GM23338 (cell line): Measurements from ENCODE around the gene RCOR3. TPM values are rescaled to one million over a fixed set of nuclear protein-coding genes. Genes with fewer than 3 reads are reported as not detected.

Source experiments
- ATAC-seq: fragments of 200-7000 bp; cut with Tn5 transposase; 3 replicates; pipeline ENCODE4 v1.9.1; 2020
- DNase-seq: peaks from one replicate; pipeline ENCODE4 v3.0.0-alpha.2; 2015; ENCODE audit warnings: low spot score
- H2AFZ ChIP-seq: fragments of 200-600 bp; sonication (generic); 2 replicates; pipeline ENCODE4 v1.8.0; 2016; ENCODE audit warnings: antibody characterized with exemption, mild to moderate bottlenecking, moderate library complexity
- H3F3A ChIP-seq: fragments of 200-600 bp; sonication (generic); replicated peaks from 2 replicates; pipeline ENCODE4 v1.8.0; 2017; ENCODE audit warnings: antibody characterized with exemption, mixed run types, low read depth
- H3K27ac ChIP-seq: fragments of 200-600 bp; sonication (generic); 2 replicates; pipeline ENCODE4 v1.6.1; 2016; ENCODE audit warnings: low read depth
- H3K27me3 ChIP-seq: fragments of 200-600 bp; sonication (generic); 2 replicates; pipeline ENCODE4 v1.8.0; 2016; ENCODE audit warnings: mild to moderate bottlenecking, mixed run types, moderate library complexity; ENCODE audit not compliant: insufficient read depth
- H3K36me3 ChIP-seq: fragments of 200-600 bp; sonication (generic); 2 replicates; pipeline ENCODE4 v1.8.0; 2016; ENCODE audit warnings: mild to moderate bottlenecking; ENCODE audit not compliant: insufficient read depth
- H3K4me1 ChIP-seq: fragments of 200-600 bp; sonication (generic); 2 replicates; pipeline ENCODE4 v1.8.0; 2016; ENCODE audit warnings: mild to moderate bottlenecking, moderate library complexity; ENCODE audit not compliant: insufficient read depth
- H3K4me2 ChIP-seq: fragments of 200-600 bp; sonication (generic); 2 replicates; pipeline ENCODE4 v1.7.1; 2017; ENCODE audit warnings: mixed run types
- H3K4me3 ChIP-seq: fragments of 200-600 bp; sonication (generic); 2 replicates; pipeline ENCODE4 v1.6.1; 2016; ENCODE audit warnings: mixed run types
- H3K79me2 ChIP-seq: fragments of 200-600 bp; sonication (generic); replicated peaks from 2 replicates; pipeline ENCODE4 v1.8.0; 2017; ENCODE audit warnings: mild to moderate bottlenecking; ENCODE audit not compliant: insufficient read depth
- H3K9me2 ChIP-seq: fragments of 200-600 bp; sonication (generic); 2 replicates; pipeline ENCODE4 v1.8.0; 2017; ENCODE audit not compliant: insufficient read depth
- H4K20me1 ChIP-seq: fragments of 200-600 bp; sonication (generic); replicated peaks from 2 replicates; pipeline ENCODE4 v1.8.0; 2017; ENCODE audit warnings: mild to moderate bottlenecking; ENCODE audit not compliant: insufficient read depth
- H3K27ac Mint-ChIP-seq: 2 replicates; pipeline ENCODE4 v1.8.0; 2020; ENCODE audit warnings: inconsistent platforms, mild to moderate bottlenecking, moderate library complexity, mixed read lengths
- H3K27me3 Mint-ChIP-seq: 3 replicates; pipeline ENCODE4 v1.8.0; 2022; ENCODE audit warnings: low read depth, mild to moderate bottlenecking, moderate library complexity, mixed read lengths, inconsistent platforms; ENCODE audit not compliant: insufficient read depth, poor library complexity
- H3K36me3 Mint-ChIP-seq: 3 replicates; pipeline ENCODE4 v1.8.0; 2021; ENCODE audit warnings: low read depth, mild to moderate bottlenecking, inconsistent platforms, moderate library complexity, mixed read lengths
- H3K4me1 Mint-ChIP-seq: 3 replicates; pipeline ENCODE4 v1.8.0; 2020; ENCODE audit warnings: mild to moderate bottlenecking, inconsistent platforms, mixed read lengths
- H3K4me3 Mint-ChIP-seq: 3 replicates; pipeline ENCODE4 v1.8.0; 2021; ENCODE audit warnings: moderate library complexity, mild to moderate bottlenecking, inconsistent platforms, mixed read lengths
- H3K9me3 Mint-ChIP-seq: 3 replicates; pipeline ENCODE4 v1.8.0; 2020; ENCODE audit warnings: moderate library complexity, mild to moderate bottlenecking, inconsistent platforms, mixed read lengths
- CREB1 ChIP-seq: fragments of 250-450 bp; sonication (Bioruptor Pico); IDR thresholded peaks from 2 replicates; pipeline ENCODE4 v1.5.0; 2020; ENCODE audit warnings: low read depth, mild to moderate bottlenecking, moderate library complexity
- CTCF ChIP-seq, 2 experiments: fragments of 200-600 bp in 1 of 2; sonication (generic) in 1 of 2; conservative IDR thresholded peaks; 2 replicates each; pipeline versions ENCODE4 v1.5.1 to v1.6.1; 2016 to 2017; ENCODE audit warnings: antibody characterized with exemption in 2 of 2, low read depth in 2 of 2, mild to moderate bottlenecking in 2 of 2, moderate library complexity in 1 of 2
- ETS1 ChIP-seq: IDR thresholded peaks from 2 replicates; pipeline ENCODE4 v1.6.1; 2016; ENCODE audit warnings: antibody characterized with exemption
- EZH2 ChIP-seq: fragments of 200-600 bp; sonication (generic); IDR thresholded peaks from one replicate; pipeline ENCODE4 v1.8.0; 2017; ENCODE audit warnings: antibody characterized with exemption, mild to moderate bottlenecking, low read depth; ENCODE audit not compliant: unreplicated experiment
- EZH2phosphoT487 ChIP-seq: fragments of 200-600 bp; sonication (generic); IDR thresholded peaks from one replicate; pipeline ENCODE4 v1.8.1; 2018; ENCODE audit warnings: antibody characterized with exemption; ENCODE audit not compliant: unreplicated experiment
- JUNB ChIP-seq: IDR thresholded peaks from one replicate; pipeline ENCODE4 v1.6.1; 2016; ENCODE audit warnings: antibody characterized with exemption; ENCODE audit not compliant: unreplicated experiment
- NANOG ChIP-seq: IDR thresholded peaks from 2 replicates; pipeline ENCODE4 v1.6.1; 2016; ENCODE audit warnings: antibody characterized with exemption, borderline replicate concordance
- REST ChIP-seq: IDR thresholded peaks from one replicate; pipeline ENCODE4 v1.6.1; 2018; ENCODE audit warnings: antibody characterized with exemption; ENCODE audit not compliant: unreplicated experiment
- STAT1 ChIP-seq: IDR thresholded peaks from one replicate; pipeline ENCODE4 v1.6.1; 2016; ENCODE audit warnings: antibody characterized with exemption; ENCODE audit not compliant: unreplicated experiment
- ZNF114 ChIP-seq: fragments of 250-450 bp; sonication (Bioruptor Pico); IDR thresholded peaks from 2 replicates; pipeline ENCODE4 v1.5.0; 2020; ENCODE audit warnings: mild to moderate bottlenecking, moderate library complexity
- ZNF331 ChIP-seq: fragments of 250-450 bp; sonication (Bioruptor Pico); IDR thresholded peaks from 2 replicates; pipeline ENCODE4 v1.5.0; 2020; ENCODE audit warnings: low read depth, mild to moderate bottlenecking, moderate library complexity
- polyA plus RNA-seq: library from polyadenylated mRNA; unstranded; fragments of >200 nt; fragmentation: Nextera tagmentation; extraction: Ambion mirVana; gene quantifications from 2 replicates; pipeline ENCODE4 v1.2.1, GENCODE V29; 2016
- total RNA-seq: library from RNA; depleted of rRNA; stranded (reverse); fragments of >200 nt; shearing (Covaris generic); gene quantifications from 2 replicates; pipeline ENCODE4 v1.2.3, GENCODE V29; 2014
- TF ChIP-seq, protein P1 (sequence below): fragments of 250-450 bp; sonication (Bioruptor Pico); IDR thresholded peaks from 2 replicates; pipeline ENCODE4 v1.5.0; 2020; ENCODE audit warnings: mild to moderate bottlenecking, moderate library complexity

The RCOR3 gene
- total and polyA plus RNA-seq, 2 experiments from 2014 or later = 19.4 to 26.2 TPM

DNA sequence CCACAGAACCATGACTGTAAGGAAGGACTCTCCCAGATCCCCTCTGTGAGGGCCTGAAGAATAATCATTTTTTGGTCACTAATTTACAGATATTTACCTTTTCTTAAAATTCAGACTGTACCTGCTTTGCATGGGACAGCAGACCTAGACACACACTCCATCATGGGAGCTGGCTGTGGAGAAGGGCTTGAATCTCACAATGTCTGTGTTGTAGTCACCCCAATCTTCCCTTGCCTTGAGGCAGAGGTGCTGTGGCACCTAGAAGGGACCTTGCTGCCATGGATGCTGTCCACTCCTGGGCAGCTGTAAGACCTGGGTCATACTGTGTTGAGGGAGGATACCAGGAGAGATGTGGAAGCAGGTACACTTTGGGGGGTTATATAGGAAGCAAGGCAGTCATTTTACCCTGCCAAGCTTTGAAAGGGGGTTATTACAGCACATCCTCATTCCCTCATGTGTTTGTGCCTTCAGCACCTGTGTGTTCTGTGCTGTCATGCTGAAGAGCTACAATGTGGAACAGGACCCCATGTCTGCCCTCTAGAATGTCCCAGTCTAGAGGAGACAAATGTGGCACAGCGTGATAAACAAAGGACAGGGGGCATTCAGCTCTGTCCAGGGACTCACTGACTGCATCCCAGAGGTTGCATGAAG lies 94.5 kb downstream of the RCOR3 start:
- no peak overlapping the region for H3K4me3 Mint-ChIP-seq
- TF ChIP-seq ZNF331 = no peak
- TF ChIP-seq EZH2phosphoT487 = no peak
- TF ChIP-seq, protein P1, sequence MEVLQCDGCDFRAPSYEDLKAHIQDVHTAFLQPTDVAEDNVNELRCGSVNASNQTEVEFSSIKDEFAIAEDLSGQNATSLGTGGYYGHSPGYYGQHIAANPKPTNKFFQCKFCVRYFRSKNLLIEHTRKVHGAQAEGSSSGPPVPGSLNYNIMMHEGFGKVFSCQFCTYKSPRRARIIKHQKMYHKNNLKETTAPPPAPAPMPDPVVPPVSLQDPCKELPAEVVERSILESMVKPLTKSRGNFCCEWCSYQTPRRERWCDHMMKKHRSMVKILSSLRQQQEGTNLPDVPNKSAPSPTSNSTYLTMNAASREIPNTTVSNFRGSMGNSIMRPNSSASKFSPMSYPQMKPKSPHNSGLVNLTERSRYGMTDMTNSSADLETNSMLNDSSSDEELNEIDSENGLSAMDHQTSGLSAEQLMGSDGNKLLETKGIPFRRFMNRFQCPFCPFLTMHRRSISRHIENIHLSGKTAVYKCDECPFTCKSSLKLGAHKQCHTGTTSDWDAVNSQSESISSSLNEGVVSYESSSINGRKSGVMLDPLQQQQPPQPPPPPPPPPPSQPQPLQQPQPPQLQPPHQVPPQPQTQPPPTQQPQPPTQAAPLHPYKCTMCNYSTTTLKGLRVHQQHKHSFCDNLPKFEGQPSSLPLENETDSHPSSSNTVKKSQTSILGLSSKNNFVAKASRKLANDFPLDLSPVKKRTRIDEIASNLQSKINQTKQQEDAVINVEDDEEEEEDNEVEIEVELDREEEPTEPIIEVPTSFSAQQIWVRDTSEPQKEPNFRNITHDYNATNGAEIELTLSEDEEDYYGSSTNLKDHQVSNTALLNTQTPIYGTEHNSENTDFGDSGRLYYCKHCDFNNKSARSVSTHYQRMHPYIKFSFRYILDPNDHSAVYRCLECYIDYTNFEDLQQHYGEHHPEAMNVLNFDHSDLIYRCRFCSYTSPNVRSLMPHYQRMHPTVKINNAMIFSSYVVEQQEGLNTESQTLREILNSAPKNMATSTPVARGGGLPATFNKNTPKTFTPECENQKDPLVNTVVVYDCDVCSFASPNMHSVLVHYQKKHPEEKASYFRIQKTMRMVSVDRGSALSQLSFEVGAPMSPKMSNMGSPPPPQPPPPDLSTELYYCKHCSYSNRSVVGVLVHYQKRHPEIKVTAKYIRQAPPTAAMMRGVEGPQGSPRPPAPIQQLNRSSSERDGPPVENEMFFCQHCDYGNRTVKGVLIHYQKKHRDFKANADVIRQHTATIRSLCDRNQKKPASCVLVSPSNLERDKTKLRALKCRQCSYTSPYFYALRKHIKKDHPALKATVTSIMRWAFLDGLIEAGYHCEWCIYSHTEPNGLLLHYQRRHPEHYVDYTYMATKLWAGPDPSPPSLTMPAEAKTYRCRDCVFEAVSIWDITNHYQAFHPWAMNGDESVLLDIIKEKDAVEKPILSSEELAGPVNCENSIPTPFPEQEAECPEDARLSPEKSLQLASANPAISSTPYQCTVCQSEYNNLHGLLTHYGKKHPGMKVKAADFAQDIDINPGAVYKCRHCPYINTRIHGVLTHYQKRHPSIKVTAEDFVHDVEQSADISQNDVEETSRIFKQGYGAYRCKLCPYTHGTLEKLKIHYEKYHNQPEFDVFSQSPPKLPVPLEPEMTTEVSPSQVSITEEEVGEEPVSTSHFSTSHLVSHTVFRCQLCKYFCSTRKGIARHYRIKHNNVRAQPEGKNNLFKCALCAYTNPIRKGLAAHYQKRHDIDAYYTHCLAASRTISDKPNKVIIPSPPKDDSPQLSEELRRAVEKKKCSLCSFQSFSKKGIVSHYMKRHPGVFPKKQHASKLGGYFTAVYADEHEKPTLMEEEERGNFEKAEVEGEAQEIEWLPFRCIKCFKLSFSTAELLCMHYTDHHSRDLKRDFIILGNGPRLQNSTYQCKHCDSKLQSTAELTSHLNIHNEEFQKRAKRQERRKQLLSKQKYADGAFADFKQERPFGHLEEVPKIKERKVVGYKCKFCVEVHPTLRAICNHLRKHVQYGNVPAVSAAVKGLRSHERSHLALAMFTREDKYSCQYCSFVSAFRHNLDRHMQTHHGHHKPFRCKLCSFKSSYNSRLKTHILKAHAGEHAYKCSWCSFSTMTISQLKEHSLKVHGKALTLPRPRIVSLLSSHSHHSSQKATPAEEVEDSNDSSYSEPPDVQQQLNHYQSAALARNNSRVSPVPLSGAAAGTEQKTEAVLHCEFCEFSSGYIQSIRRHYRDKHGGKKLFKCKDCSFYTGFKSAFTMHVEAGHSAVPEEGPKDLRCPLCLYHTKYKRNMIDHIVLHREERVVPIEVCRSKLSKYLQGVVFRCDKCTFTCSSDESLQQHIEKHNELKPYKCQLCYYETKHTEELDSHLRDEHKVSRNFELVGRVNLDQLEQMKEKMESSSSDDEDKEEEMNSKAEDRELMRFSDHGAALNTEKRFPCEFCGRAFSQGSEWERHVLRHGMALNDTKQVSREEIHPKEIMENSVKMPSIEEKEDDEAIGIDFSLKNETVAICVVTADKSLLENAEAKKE (CRISPR knock-in tag) = no peak
- TF ChIP-seq CTCF (conservative IDR thresholded peaks at IDR 0.05; ENCODE audit: low read depth in 2 of 2) = no peak
- no peak for TF ChIP-seq REST
- no peak for TF ChIP-seq EZH2
- no peak for TF ChIP-seq STAT1
- no peak for TF ChIP-seq NANOG
- TF ChIP-seq CREB1 = no peak
- TF ChIP-seq ZNF114 (CRISPR knock-in tag) = no peak
- no peak for TF ChIP-seq JUNB
- no peak for TF ChIP-seq ETS1
- H4K20me1 ChIP-seq = no peaks in the 10 kb centered on the region; the same call in 1 of the 2 replicates
- no peak overlapping the region for H3K4me3 ChIP-seq
- H3K9me3 Mint-ChIP-seq = peaks cover 18% of the 10 kb centered on the region
- ATAC-seq (no peak), DNase-seq (no peak)
- no peak overlapping the region for H3K27ac ChIP-seq
- 0 out of 3 replicates have a peak, but pooled peaks cover 2% of the 10 kb centered on the region for H3K4me1 Mint-ChIP-seq
- H3F3A ChIP-seq = no peaks in the 10 kb centered on the region
- H3K36me3 Mint-ChIP-seq = peaks cover 21% of the 10 kb centered on the region
- H3K27me3 ChIP-seq = no peaks in the 10 kb centered on the region
- no peak overlapping the region for H3K4me2 ChIP-seq
- no peak overlapping the region for H2AFZ ChIP-seq
- H3K9me2 ChIP-seq = no peaks in the 10 kb centered on the region
- no peak overlapping the region; the same call in 1 of the 2 replicates for H3K27ac Mint-ChIP-seq
- H3K4me1 ChIP-seq = no peaks in the 10 kb centered on the region
- no peaks in the 10 kb centered on the region for H3K79me2 ChIP-seq
- peaks cover 5% of the 10 kb centered on the region for H3K27me3 Mint-ChIP-seq
- H3K36me3 ChIP-seq = no peaks in the 10 kb centered on the region
